Measurements from ENCODE around the gene EFNA3.

EFNA3 gene

GRCh38 chr1:155040358-155041093 is 38.1 kb upstream of the EFNA3 start:
- TF ChIP-seq GATA2 (IDR thresholded peaks at IDR 0.05; ENCODE audit: low read depth, low read length) = no peak
- no peak for TF ChIP-seq GATA3 (IDR thresholded peaks at IDR 0.05; ENCODE audit: low read depth, low read length)

GRCh38 chr1:155042789-155043188 is 35.8 kb upstream of the EFNA3 start:
- no peak for TF ChIP-seq GATA3 (IDR thresholded peaks at IDR 0.05; ENCODE audit: low read depth, low read length)
- TF ChIP-seq GATA2 (IDR thresholded peaks at IDR 0.05; ENCODE audit: low read depth, low read length) = no peak

- TF ChIP-seq GATA2 (IDR thresholded peaks at IDR 0.05; ENCODE audit: low read depth, low read length) (no peak), GATA3 (IDR thresholded peaks at IDR 0.05; ENCODE audit: low read depth, low read length) (no peak)
These were observed 35.3 kb upstream of the EFNA3 start for GRCh38 chr1:155043301-155043702.

GRCh38 chr1:155043793-155044192 is 34.8 kb upstream of the EFNA3 start:
- no peak for TF ChIP-seq GATA3 (IDR thresholded peaks at IDR 0.05; ENCODE audit: low read depth, low read length)
- TF ChIP-seq GATA2 (IDR thresholded peaks at IDR 0.05; ENCODE audit: low read depth, low read length) = no peak

GRCh38 chr1:155044365-155044764 is 34.3 kb upstream of the EFNA3 start:
- TF ChIP-seq GATA2 (IDR thresholded peaks at IDR 0.05; ENCODE audit: low read depth, low read length) = no peak
- TF ChIP-seq GATA3 (IDR thresholded peaks at IDR 0.05; ENCODE audit: low read depth, low read length) = no peak

GRCh38 chr1:155044812-155045657 is 33.6 kb upstream of the EFNA3 start:
- TF ChIP-seq GATA3 (IDR thresholded peaks at IDR 0.05; ENCODE audit: low read depth, low read length) = no peak
- no peak for TF ChIP-seq GATA2 (IDR thresholded peaks at IDR 0.05; ENCODE audit: low read depth, low read length)

- TF ChIP-seq GATA2 (IDR thresholded peaks at IDR 0.05; ENCODE audit: low read depth, low read length) (no peak), GATA3 (IDR thresholded peaks at IDR 0.05; ENCODE audit: low read depth, low read length) (no peak)
These were observed 29.9 kb upstream of the EFNA3 start for GRCh38 chr1:155048449-155049334.

GRCh38 chr1:155049651-155050559 is 28.7 kb upstream of the EFNA3 start:
- no peak for TF ChIP-seq GATA2 (IDR thresholded peaks at IDR 0.05; ENCODE audit: low read depth, low read length)
- no peak for TF ChIP-seq GATA3 (IDR thresholded peaks at IDR 0.05; ENCODE audit: low read depth, low read length)

- TF ChIP-seq GATA2 (IDR thresholded peaks at IDR 0.05; ENCODE audit: low read depth, low read length) = no peak
- TF ChIP-seq GATA3 (IDR thresholded peaks at IDR 0.05; ENCODE audit: low read depth, low read length) = no peak
These were observed 27.9 kb upstream of the EFNA3 start, which contains the start of gene ADAM15 for GRCh38 chr1:155050560-155051341. ADAM15 (plus strand) TSS chr1:155051316; CDS start chr1:155051387, 71 bp downstream.

- TF ChIP-seq GATA2 (IDR thresholded peaks at IDR 0.05; ENCODE audit: low read depth, low read length) (no peak), GATA3 (IDR thresholded peaks at IDR 0.05; ENCODE audit: low read depth, low read length) (no peak)
These were observed 27.3 kb upstream of the EFNA3 start for GRCh38 chr1:155051342-155051776.

- TF ChIP-seq GATA3 (IDR thresholded peaks at IDR 0.05; ENCODE audit: low read depth, low read length) (no peak), GATA2 (IDR thresholded peaks at IDR 0.05; ENCODE audit: low read depth, low read length) (no peak)
These were observed 26.7 kb upstream of the EFNA3 start for GRCh38 chr1:155051777-155052398.
